Astrocyte (in vitro differentiated cells and primary cell): Measurements from ENCODE around the gene GDI2. TPM values are rescaled to one million over a fixed set of nuclear protein-coding genes. Genes with fewer than 3 reads are reported as not detected.

Experiments
- DNase-seq: peaks from one replicate; pipeline ENCODE4 v3.0.0-alpha.2; 2010; ENCODE audit warnings: low read depth
- FAIRE-seq: peaks from 2 replicates; lab custom pipeline; 2011; peaks lifted over from hg19 to GRCh38; lab: Jason Lieb, UNC
- H2AFZ ChIP-seq: 2 replicates; pipeline ENCODE4 v1.6.0; 2012; ENCODE audit warnings: low read depth, low read length, inconsistent platforms
- H3K27ac ChIP-seq: 2 replicates; pipeline ENCODE4 v1.5.1; 2011; ENCODE audit warnings: low read depth, low read length, inconsistent platforms
- H3K27me3 ChIP-seq: 2 replicates; pipeline ENCODE4 v1.6.0; 2011; ENCODE audit warnings: low read length, inconsistent platforms; ENCODE audit not compliant: insufficient read depth
- H3K36me3 ChIP-seq: 2 replicates; pipeline ENCODE4 v1.5.1; 2011; ENCODE audit warnings: low read length, inconsistent platforms; ENCODE audit not compliant: insufficient read depth
- H3K4me1 ChIP-seq: 2 replicates; pipeline ENCODE4 v1.5.1; 2011; ENCODE audit warnings: low read length, inconsistent platforms; ENCODE audit not compliant: insufficient read depth
- H3K4me2 ChIP-seq: 2 replicates; pipeline ENCODE4 v1.6.0; 2012; ENCODE audit warnings: low read length, inconsistent platforms
- H3K4me3 ChIP-seq: 2 replicates; pipeline ENCODE4 v1.5.1; 2011; ENCODE audit warnings: low read depth, mild to moderate bottlenecking, low read length, inconsistent platforms; ENCODE audit not compliant: insufficient read depth
- H3K79me2 ChIP-seq: 2 replicates; pipeline ENCODE4 v1.6.0; 2012; ENCODE audit warnings: mild to moderate bottlenecking, low read length, inconsistent platforms; ENCODE audit not compliant: insufficient read depth
- H3K9ac ChIP-seq: 2 replicates; pipeline ENCODE4 v1.6.0; 2012; ENCODE audit warnings: mild to moderate bottlenecking, low read length, inconsistent platforms
- H3K9me3 ChIP-seq: 2 replicates; pipeline ENCODE4 v1.5.1; 2012; ENCODE audit warnings: low read depth, mild to moderate bottlenecking, low read length, inconsistent platforms; ENCODE audit not compliant: insufficient read depth
- H4K20me1 ChIP-seq: 2 replicates; pipeline ENCODE4 v1.6.0; 2012; ENCODE audit warnings: low read length, inconsistent platforms; ENCODE audit not compliant: insufficient read depth
- H3K27ac Mint-ChIP-seq: one replicate; pipeline ENCODE4 v1.8.0; 2021; ENCODE audit warnings: mild to moderate bottlenecking, mixed read lengths; ENCODE audit not compliant: unreplicated experiment
- H3K27me3 Mint-ChIP-seq: one replicate; pipeline ENCODE4 v1.8.0; 2021; ENCODE audit warnings: low read depth, mixed read lengths; ENCODE audit not compliant: unreplicated experiment
- H3K36me3 Mint-ChIP-seq: one replicate; pipeline ENCODE4 v1.8.0; 2021; ENCODE audit warnings: low read depth, mixed read lengths; ENCODE audit not compliant: unreplicated experiment
- H3K4me1 Mint-ChIP-seq: one replicate; pipeline ENCODE4 v1.8.0; 2021; ENCODE audit warnings: low read depth, mixed read lengths; ENCODE audit not compliant: unreplicated experiment
- H3K4me3 Mint-ChIP-seq: one replicate; pipeline ENCODE4 v1.8.0; 2021; ENCODE audit warnings: mild to moderate bottlenecking, moderate library complexity, mixed read lengths; ENCODE audit not compliant: unreplicated experiment
- H3K9me3 Mint-ChIP-seq: one replicate; pipeline ENCODE4 v1.8.0; 2021; ENCODE audit warnings: mild to moderate bottlenecking, mixed read lengths; ENCODE audit not compliant: unreplicated experiment
- EZH2 ChIP-seq: IDR thresholded peaks from 2 replicates; pipeline ENCODE4 v1.6.1; 2012; ENCODE audit warnings: mild to moderate bottlenecking, low read length, inconsistent platforms; ENCODE audit not compliant: insufficient read depth
- total RNA-seq: library from RNA; stranded (reverse); gene quantifications from 2 replicates; pipeline ENCODE4 v1.2.1, GENCODE V29; 2021
- TF ChIP-seq, protein P1 (sequence below): IDR thresholded peaks from 2 replicates; pipeline ENCODE4 v1.5.1; 2011; ENCODE audit warnings: low read depth, mild to moderate bottlenecking, inconsistent platforms, low read length, moderate library complexity; ENCODE audit not compliant: insufficient read depth

The GDI2 gene
- total RNA-seq, 1 donor from 2014 or later, result 280 TPM

GRCh38 chr10:5746197-5746596 is 67.0 kb downstream of the GDI2 start:
- no peak for DNase-seq
- Histone ChIP-seq H2AFZ (no peak overlapping the region), H3K27ac (no peak overlapping the region), H3K9ac (no peak overlapping the region), H4K20me1 (peaks cover 14% of the 10 kb centered on the region), H3K79me2 (peaks cover 2% of the 10 kb centered on the region), H3K9me3 (no peaks in the 10 kb centered on the region), H3K4me1 (no peaks in the 10 kb centered on the region), H3K36me3 (peaks cover 47% of the 10 kb centered on the region), H3K4me2 (no peak overlapping the region), H3K27me3 (no peaks in the 10 kb centered on the region), H3K4me3 (no peak overlapping the region)
- H3K9me3 Mint-ChIP-seq, result no peaks in the 10 kb centered on the region
- no peaks in the 10 kb centered on the region for H3K27me3 Mint-ChIP-seq
- TF ChIP-seq, protein P1, sequence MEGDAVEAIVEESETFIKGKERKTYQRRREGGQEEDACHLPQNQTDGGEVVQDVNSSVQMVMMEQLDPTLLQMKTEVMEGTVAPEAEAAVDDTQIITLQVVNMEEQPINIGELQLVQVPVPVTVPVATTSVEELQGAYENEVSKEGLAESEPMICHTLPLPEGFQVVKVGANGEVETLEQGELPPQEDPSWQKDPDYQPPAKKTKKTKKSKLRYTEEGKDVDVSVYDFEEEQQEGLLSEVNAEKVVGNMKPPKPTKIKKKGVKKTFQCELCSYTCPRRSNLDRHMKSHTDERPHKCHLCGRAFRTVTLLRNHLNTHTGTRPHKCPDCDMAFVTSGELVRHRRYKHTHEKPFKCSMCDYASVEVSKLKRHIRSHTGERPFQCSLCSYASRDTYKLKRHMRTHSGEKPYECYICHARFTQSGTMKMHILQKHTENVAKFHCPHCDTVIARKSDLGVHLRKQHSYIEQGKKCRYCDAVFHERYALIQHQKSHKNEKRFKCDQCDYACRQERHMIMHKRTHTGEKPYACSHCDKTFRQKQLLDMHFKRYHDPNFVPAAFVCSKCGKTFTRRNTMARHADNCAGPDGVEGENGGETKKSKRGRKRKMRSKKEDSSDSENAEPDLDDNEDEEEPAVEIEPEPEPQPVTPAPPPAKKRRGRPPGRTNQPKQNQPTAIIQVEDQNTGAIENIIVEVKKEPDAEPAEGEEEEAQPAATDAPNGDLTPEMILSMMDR, result no peak
- TF ChIP-seq EZH2, result no peak
- no peak overlapping the region for H3K4me3 Mint-ChIP-seq
- no peak for FAIRE-seq
- H3K27ac Mint-ChIP-seq, result no peak overlapping the region
- H3K4me1 Mint-ChIP-seq, result peaks cover 2% of the 10 kb centered on the region
- H3K36me3 Mint-ChIP-seq, result peaks cover 34% of the 10 kb centered on the region

GRCh38 chr10:5744849-5745248 is 68.4 kb downstream of the GDI2 start:
- Histone ChIP-seq H3K4me1 (no peaks in the 10 kb centered on the region), H3K9ac (no peak overlapping the region), H3K4me3 (no peak overlapping the region), H3K4me2 (no peak overlapping the region), H4K20me1 (peaks cover 18% of the 10 kb centered on the region), H2AFZ (no peak overlapping the region), H3K9me3 (no peaks in the 10 kb centered on the region), H3K79me2 (peaks cover 5% of the 10 kb centered on the region), H3K36me3 (peaks cover 51% of the 10 kb centered on the region), H3K27ac (no peak overlapping the region), H3K27me3 (no peaks in the 10 kb centered on the region)
- DNase-seq (no peak), FAIRE-seq (no peak)
- Mint-ChIP-seq H3K36me3 (peaks cover 36% of the 10 kb centered on the region), H3K9me3 (no peaks in the 10 kb centered on the region), H3K27ac (no peak overlapping the region), H3K4me3 (no peak overlapping the region), H3K27me3 (no peaks in the 10 kb centered on the region), H3K4me1 (peaks cover 2% of the 10 kb centered on the region)
- TF ChIP-seq, protein P1, result no peak
- no peak for TF ChIP-seq EZH2

- Mint-ChIP-seq H3K4me3 (no peak overlapping the region), H3K27me3 (no peaks in the 10 kb centered on the region), H3K27ac (no peak overlapping the region), H3K9me3 (no peaks in the 10 kb centered on the region), H3K4me1 (peaks cover 2% of the 10 kb centered on the region), H3K36me3 (peaks cover 27% of the 10 kb centered on the region)
- Histone ChIP-seq H3K9ac (no peak overlapping the region), H4K20me1 (peaks cover 21% of the 10 kb centered on the region), H3K9me3 (no peaks in the 10 kb centered on the region), H3K79me2 (peaks cover 5% of the 10 kb centered on the region), H3K27me3 (no peaks in the 10 kb centered on the region), H2AFZ (no peak overlapping the region), H3K36me3 (peaks cover 52% of the 10 kb centered on the region), H3K27ac (no peak overlapping the region), H3K4me1 (no peaks in the 10 kb centered on the region), H3K4me3 (no peak overlapping the region), H3K4me2 (no peak overlapping the region)
- FAIRE-seq (no peak), DNase-seq (no peak)
- no peak for TF ChIP-seq EZH2
- TF ChIP-seq, protein P1, result no peak
Measured at GRCh38 chr10:5743736-5744135, 69.5 kb downstream of the GDI2 start.
